Endothelial cell (in vitro differentiated cells): ENCODE measurements around the gene SLC22A2. TPM values are rescaled to one million over a fixed set of nuclear protein-coding genes. Genes with fewer than 3 reads are reported as not detected.

Experiments
- DNase-seq: peaks from one replicate; pipeline ENCODE4 v3.0.0; 2021; ENCODE audit warnings: low spot score
- H3K27ac Mint-ChIP-seq: one replicate; pipeline ENCODE4 v1.8.0; 2021; ENCODE audit warnings: mixed read lengths, inconsistent platforms; ENCODE audit not compliant: unreplicated experiment
- H3K27me3 Mint-ChIP-seq: one replicate; pipeline ENCODE4 v1.8.0; 2021; ENCODE audit warnings: mild to moderate bottlenecking, moderate library complexity, mixed read lengths, inconsistent platforms; ENCODE audit not compliant: unreplicated experiment
- H3K36me3 Mint-ChIP-seq: one replicate; pipeline ENCODE4 v1.8.0; 2021; ENCODE audit warnings: mild to moderate bottlenecking, low read depth, mixed read lengths, inconsistent platforms; ENCODE audit not compliant: unreplicated experiment
- H3K4me1 Mint-ChIP-seq: one replicate; pipeline ENCODE4 v1.8.0; 2021; ENCODE audit warnings: mild to moderate bottlenecking, mixed read lengths, inconsistent platforms; ENCODE audit not compliant: unreplicated experiment
- H3K4me3 Mint-ChIP-seq: one replicate; pipeline ENCODE4 v1.8.0; 2021; ENCODE audit warnings: mild to moderate bottlenecking, mixed read lengths, inconsistent platforms; ENCODE audit not compliant: unreplicated experiment
- H3K9me3 Mint-ChIP-seq: one replicate; pipeline ENCODE4 v1.8.0; 2021; ENCODE audit warnings: mixed read lengths, inconsistent platforms; ENCODE audit not compliant: unreplicated experiment
- CTCF ChIP-seq: fragments of 200-600 bp; sonication (generic); IDR thresholded peaks from one replicate; pipeline ENCODE4 v1.5.0; 2021; ENCODE audit warnings: antibody characterized with exemption; ENCODE audit not compliant: unreplicated experiment
- total RNA-seq: library from RNA; stranded (reverse); fragmentation: NEBNext Ultra II Directional; extraction: Animal tissue kit (Norgen Biotek cat#: 25700); gene quantifications from one replicate; pipeline ENCODE4 v1.2.1, GENCODE V29; 2021; ENCODE audit not compliant: unreplicated experiment

The SLC22A2 gene
- total RNA-seq, 1 donor from 2014 or later = not detected

DNA sequence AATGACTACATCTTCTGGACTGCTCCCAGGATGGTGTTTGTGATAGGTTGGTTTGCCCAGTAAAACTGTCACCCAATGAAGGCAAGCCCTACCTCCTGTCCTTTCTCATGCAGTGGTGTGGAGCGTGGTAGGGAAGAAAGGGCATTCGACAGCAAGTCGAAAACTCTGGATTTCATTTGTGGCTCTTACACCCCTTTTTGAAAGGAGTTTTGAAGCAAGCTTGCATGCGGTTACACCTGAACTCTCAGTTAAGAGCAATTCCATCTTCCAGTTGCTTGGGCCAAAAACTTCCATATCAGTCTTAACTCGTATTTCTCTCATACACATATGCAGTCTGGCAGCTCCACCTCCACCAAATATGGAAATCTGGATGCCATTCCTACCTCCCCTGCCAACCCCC, 19.7 kb upstream of the SLC22A2 start:
- Mint-ChIP-seq H3K4me1 (peaks cover 11% of the 10 kb centered on the region), H3K27me3 (no peaks in the 10 kb centered on the region)
- no peak for TF ChIP-seq CTCF

GRCh38 chr6:160277546-160277945, 18.9 kb upstream of the SLC22A2 start:
- peaks cover 11% of the 10 kb centered on the region for H3K4me1 Mint-ChIP-seq
- no peak for DNase-seq
- H3K36me3 Mint-ChIP-seq = no peaks in the 10 kb centered on the region
- no peaks in the 10 kb centered on the region for H3K27me3 Mint-ChIP-seq
- no peaks in the 10 kb centered on the region for H3K9me3 Mint-ChIP-seq
- no peak overlapping the region for H3K4me3 Mint-ChIP-seq
- TF ChIP-seq CTCF = no peak
- no peak overlapping the region for H3K27ac Mint-ChIP-seq

More for the DNA sequence above, 19.7 kb upstream of the SLC22A2 start:
- Mint-ChIP-seq H3K27ac (peak overlapping the region; percentile 58), H3K4me3 (no peak overlapping the region), H3K9me3 (no peaks in the 10 kb centered on the region), H3K36me3 (no peaks in the 10 kb centered on the region)
- no peak for DNase-seq

- Mint-ChIP-seq H3K36me3 (no peaks in the 10 kb centered on the region), H3K27me3 (no peaks in the 10 kb centered on the region), H3K4me1 (peaks cover 11% of the 10 kb centered on the region), H3K9me3 (no peaks in the 10 kb centered on the region), H3K4me3 (no peak overlapping the region), H3K27ac (no peak overlapping the region)
- no peak for DNase-seq
- TF ChIP-seq CTCF = no peak
These were observed 18.5 kb upstream of the SLC22A2 start for GRCh38 chr6:160277144-160277543.

- Mint-ChIP-seq H3K36me3 (no peaks in the 10 kb centered on the region), H3K27me3 (no peaks in the 10 kb centered on the region), H3K9me3 (no peaks in the 10 kb centered on the region), H3K4me3 (no peak overlapping the region), H3K4me1 (peaks cover 11% of the 10 kb centered on the region), H3K27ac (no peak overlapping the region)
- no peak for TF ChIP-seq CTCF
- DNase-seq = no peak
These were observed 17.5 kb upstream of the SLC22A2 start for GRCh38 chr6:160276126-160276525.

GRCh38 chr6:160275511-160276003, 16.9 kb upstream of the SLC22A2 start:
- Mint-ChIP-seq H3K27me3 (no peaks in the 10 kb centered on the region), H3K4me1 (peaks cover 11% of the 10 kb centered on the region), H3K27ac (no peak overlapping the region), H3K9me3 (no peaks in the 10 kb centered on the region), H3K4me3 (no peak overlapping the region), H3K36me3 (no peaks in the 10 kb centered on the region)
- no peak for DNase-seq
- TF ChIP-seq CTCF = no peak
